ENCODE data around the gene DNAH10.
A peak's percentile ranks its signal among the peaks of the same experiment; 100 is the strongest.

DNAH10 gene

GRCh38 chr12:123976227-123976826, 214.2 kb downstream of the DNAH10 start:
- no peak for TF ChIP-seq CTCF (IDR thresholded peaks at IDR 0.05; ENCODE audit: insufficient read depth, low read depth, low read length, missing control alignments)
- no peak overlapping the region for H3K4me3 ChIP-seq (ENCODE audit: low read length)
- DNase-seq (ENCODE audit: low read depth), result no peak

DNA sequence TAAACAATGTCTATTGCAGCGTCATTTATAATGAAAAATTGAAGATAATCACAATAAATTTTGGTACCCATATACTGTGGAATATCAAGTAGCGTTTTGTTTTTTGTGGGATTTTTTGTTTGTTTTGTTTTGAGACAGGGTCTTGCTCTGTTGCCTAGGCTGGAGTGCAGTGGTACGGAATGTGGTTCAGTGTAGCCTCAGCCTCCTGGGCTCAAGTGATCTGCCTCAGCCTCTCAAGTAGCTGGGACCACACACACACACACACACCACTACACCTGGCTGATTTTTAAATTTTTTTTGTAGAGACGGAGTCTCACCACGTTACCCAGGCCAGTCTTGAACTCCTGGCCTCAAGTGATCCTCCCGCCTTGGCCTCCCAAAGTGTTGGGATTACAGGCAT, 217.5 kb downstream of the DNAH10 start:
- no peak for DNase-seq (ENCODE audit: low read depth)
- no peak for TF ChIP-seq CTCF (IDR thresholded peaks at IDR 0.05; ENCODE audit: insufficient read depth, low read depth, low read length, missing control alignments)
- H3K4me3 ChIP-seq (ENCODE audit: low read length), result no peak overlapping the region

GRCh38 chr12:123982269-123982668, 220.2 kb downstream of the DNAH10 start:
- no peak overlapping the region for H3K4me3 ChIP-seq (ENCODE audit: low read length)
- no peak for DNase-seq (ENCODE audit: low read depth)
- no peak for TF ChIP-seq CTCF (IDR thresholded peaks at IDR 0.05; ENCODE audit: insufficient read depth, low read depth, low read length, missing control alignments)

- DNase-seq (ENCODE audit: low read depth), result peak; percentile 80
- no peak overlapping the region for H3K4me3 ChIP-seq (ENCODE audit: low read length)
- peak; percentile 74 for TF ChIP-seq CTCF (IDR thresholded peaks at IDR 0.05; ENCODE audit: insufficient read depth, low read depth, low read length, missing control alignments)
These were observed 221.9 kb downstream of the DNAH10 start for GRCh38 chr12:123983822-123984485.

DNA sequence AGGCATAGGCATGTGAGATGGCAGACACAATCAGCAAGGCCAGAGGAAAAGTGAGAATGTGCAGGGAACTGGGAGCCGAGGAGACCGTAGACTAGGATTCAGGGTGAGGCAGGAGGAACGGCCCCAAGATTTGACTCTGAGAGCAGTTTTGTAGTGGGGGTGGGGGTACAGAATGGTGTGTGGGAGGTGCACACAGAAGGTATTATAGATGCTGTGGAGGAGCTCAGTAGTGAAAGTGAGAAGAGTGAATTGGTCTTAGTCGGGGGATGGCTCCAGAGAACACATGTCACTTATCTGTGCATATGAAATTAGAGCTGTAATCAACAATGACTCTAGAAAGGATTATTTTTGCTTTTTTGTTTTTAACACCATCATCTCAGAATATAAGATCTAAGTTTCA, 222.8 kb downstream of the DNAH10 start:
- no peak for DNase-seq (ENCODE audit: low read depth)
- TF ChIP-seq CTCF (IDR thresholded peaks at IDR 0.05; ENCODE audit: insufficient read depth, low read depth, low read length, missing control alignments), result no peak
- H3K4me3 ChIP-seq (ENCODE audit: low read length), result no peak overlapping the region
